A549 (cell line): ENCODE data around the gene HRH4. TPM values are rescaled to one million over a fixed set of nuclear protein-coding genes. Genes with fewer than 3 reads are reported as not detected.

Source experiments
- ATAC-seq, 2 experiments: fragments of 200-7000 bp in 1 of 2; fragments of >200 bp in 1 of 2; cut with Nextera tagmentation in 1 of 2; cut with Tn5 transposase in 1 of 2; 3 replicates each; pipeline versions ENCODE4 v1.8.0 to v1.9.1; 2018 to 2020; ENCODE audit warnings: mild to moderate bottlenecking in 1 of 2, moderate library complexity in 1 of 2
- CTCF ChIA-PET: fragments of 300-600 bp; sonication (Branson Sonifier 250); formaldehyde crosslinking; extraction: SDS; loops from one replicate; lab custom pipeline; 2021; ENCODE audit warnings: antibody characterized with exemption, inconsistent platforms; lab: Yijun Ruan, JAX
- POLR2A ChIA-PET: fragments of 350-600 bp; formaldehyde crosslinking; extraction: SDS; loops from one replicate; lab custom pipeline; 2021; ENCODE audit warnings: antibody characterized with exemption, inconsistent platforms; lab: Yijun Ruan, JAX
- DNase-seq, 2 experiments: peaks; one replicate each; pipeline versions ENCODE4 v3.0.0 to v3.0.0-alpha.2; 2011 to 2016; ENCODE audit warnings: low read depth in 1 of 2, low spot score in 1 of 2
- FAIRE-seq: peaks from 2 replicates; lab custom pipeline; 2011; peaks lifted over from hg19 to GRCh38; lab: Jason Lieb, UNC
- H3K27ac ChIP-seq, 2 experiments: fragments of >200 bp; sonication (Bioruptor Twin); formaldehyde crosslinking; 3 replicates each; pipeline ENCODE4 v1.5.1; 2016 to 2017
- H3K4me1 ChIP-seq: fragments of >200 bp; sonication (Bioruptor Twin); formaldehyde crosslinking; 3 replicates; pipeline ENCODE4 v1.6.1; 2016
- H3K4me2 ChIP-seq: fragments of >200 bp; sonication (Bioruptor Twin); formaldehyde crosslinking; 3 replicates; pipeline ENCODE4 v1.6.1; 2016
- H3K4me3 ChIP-seq: fragments of >200 bp; sonication (Bioruptor Twin); formaldehyde crosslinking; 3 replicates; pipeline ENCODE4 v1.5.1; 2016
- H3K9me3 ChIP-seq: fragments of >200 bp; sonication (Bioruptor Twin); formaldehyde crosslinking; 3 replicates; pipeline ENCODE4 v1.6.1; 2016
- CBX2 ChIP-seq: fragments of 200-600 bp; sonication (generic); IDR thresholded peaks from 2 replicates; pipeline ENCODE4 v1.6.1; 2016; ENCODE audit warnings: low read depth, mild to moderate bottlenecking, borderline replicate concordance
- CBX8 ChIP-seq: fragments of 200-600 bp; sonication (generic); IDR thresholded peaks from 2 replicates; pipeline ENCODE4 v1.6.1; 2016
- CHD4 ChIP-seq: fragments of 200-600 bp; sonication (generic); IDR thresholded peaks from 2 replicates; pipeline ENCODE4 v1.6.1; 2016; ENCODE audit warnings: antibody characterized with exemption, mild to moderate bottlenecking, borderline replicate concordance
- EHMT2 ChIP-seq: fragments of 200-600 bp; sonication (generic); IDR thresholded peaks from 2 replicates; pipeline ENCODE4 v1.6.1; 2016; ENCODE audit warnings: antibody characterized with exemption, low read depth, mild to moderate bottlenecking, moderate library complexity
- ELK1 ChIP-seq: fragments of 150-350 bp; IDR thresholded peaks from 2 replicates; pipeline ENCODE4 v1.6.1; 2014; ENCODE audit warnings: low read depth, mild to moderate bottlenecking, low read length
- FOSB ChIP-seq: fragments of 250-450 bp; sonication (Bioruptor Pico); IDR thresholded peaks from 2 replicates; pipeline ENCODE4 v1.5.0; 2020; ENCODE audit warnings: mild to moderate bottlenecking, moderate library complexity
- FOXS1 ChIP-seq: fragments of 250-450 bp; sonication (Bioruptor Pico); IDR thresholded peaks from 2 replicates; pipeline ENCODE4 v1.5.0; 2020; ENCODE audit warnings: mild to moderate bottlenecking, moderate library complexity
- GATA3 ChIP-seq: IDR thresholded peaks from 2 replicates; pipeline ENCODE4 v1.6.1; 2012; ENCODE audit warnings: borderline replicate concordance
- HDAC2 ChIP-seq: fragments of 200-600 bp; sonication (generic); IDR thresholded peaks from 2 replicates; pipeline ENCODE4 v1.6.1; 2016
- HOXA7 ChIP-seq: fragments of 250-450 bp; sonication (Bioruptor Pico); IDR thresholded peaks from 2 replicates; pipeline ENCODE4 v1.5.0; 2020; ENCODE audit warnings: mild to moderate bottlenecking, moderate library complexity
- HOXB13 ChIP-seq: fragments of 250-450 bp; sonication (Bioruptor Pico); IDR thresholded peaks from 2 replicates; pipeline ENCODE4 v1.5.0; 2020; ENCODE audit warnings: low read depth, mild to moderate bottlenecking, moderate library complexity
- MYC ChIP-seq: IDR thresholded peaks from 2 replicates; pipeline ENCODE4 v1.6.1; 2012; ENCODE audit warnings: mild to moderate bottlenecking, inconsistent platforms, low read length, improper control_type of control experiment, borderline replicate concordance
- NR3C1 ChIP-seq: fragments of >200 bp; sonication (Bioruptor Twin); formaldehyde crosslinking; IDR thresholded peaks from 3 replicates; pipeline ENCODE4 v1.6.1; 2017
- POLR2AphosphoS2 ChIP-seq: conservative IDR thresholded peaks from 2 replicates; pipeline ENCODE4 v1.6.1; 2012; ENCODE audit warnings: low read length, improper control_type of control experiment, inconsistent platforms
- RAD21 ChIP-seq, 2 experiments: fragments of >200 bp in 1 of 2; sonication (Bioruptor Twin) in 1 of 2; formaldehyde crosslinking in 1 of 2; IDR thresholded peaks in 1 of 2; conservative IDR thresholded peaks in 1 of 2; 2 replicates in 1 of 2; 3 replicates in 1 of 2; pipeline ENCODE4 v1.6.1; 2012 to 2018; ENCODE audit warnings: inconsistent platforms in 1 of 2
- RCOR1 ChIP-seq: fragments of 150-350 bp; IDR thresholded peaks from 2 replicates; pipeline ENCODE4 v1.6.1; 2014; ENCODE audit warnings: antibody characterized with exemption, low read length, low read depth
- USF2 ChIP-seq: fragments of 450-650 bp; IDR thresholded peaks from 2 replicates; pipeline ENCODE4 v1.6.1; 2014; ENCODE audit warnings: antibody characterized with exemption
- ZSCAN20 ChIP-seq: fragments of 250-450 bp; sonication (Bioruptor Pico); IDR thresholded peaks from 2 replicates; pipeline ENCODE4 v1.8.0; 2022; ENCODE audit warnings: mild to moderate bottlenecking, moderate library complexity
- WGBS: methylation state at CpG from one replicate; pipeline ENCODE4 v1.1.6; 2017; ENCODE audit errors: missing lambda C conversion rate; 5-methylcytosine and 5-hydroxymethylcytosine counted together
- polyA plus RNA-seq, 4 experiments: library from polyadenylated mRNA; depleted of rRNA in 3 of 4; stranded (reverse); fragments of >200 nt; fragmentation: RNase III in 1 of 4; extraction: RNeasy Plus Mini Kit Qiagen cat#74134 plus additional on column Dnase treatment in 1 of 4; gene quantifications; 2 replicates in 3 of 4; 3 replicates in 1 of 4; pipeline ENCODE4 v1.2.3, GENCODE V29; 2011 to 2017
- TF ChIP-seq, protein P1 (sequence below): fragments of >200 bp; sonication (Bioruptor Twin); formaldehyde crosslinking; IDR thresholded peaks from 2 replicates; pipeline ENCODE4 v1.6.1; 2016
- TF ChIP-seq, protein P2 (sequence below): fragments of 250-450 bp; sonication (Bioruptor Pico); IDR thresholded peaks from 2 replicates; pipeline ENCODE4 v1.5.0; 2021; ENCODE audit warnings: mild to moderate bottlenecking, moderate library complexity, borderline replicate concordance
- TF ChIP-seq, protein P3 (sequence below): IDR thresholded peaks from 2 replicates; pipeline ENCODE4 v1.6.1; 2012
- TF ChIP-seq, protein P4 (sequence below): fragments of 250-450 bp; sonication (Bioruptor Pico); IDR thresholded peaks from 2 replicates; pipeline ENCODE4 v1.5.0; 2020; ENCODE audit warnings: low read depth, mild to moderate bottlenecking, moderate library complexity
- TF ChIP-seq, protein P5 (sequence below): fragments of 200-600 bp; sonication (generic); IDR thresholded peaks from 2 replicates; pipeline ENCODE4 v1.6.1; 2016; ENCODE audit warnings: antibody characterized with exemption, mild to moderate bottlenecking, moderate library complexity

Gene HRH4
- polyA plus RNA-seq, 2 of the 4 experiments (the other 2 are of a cell fraction) = 0.04 to 0.08 TPM

GRCh38 chr18:24429188-24429587, 31.2 kb upstream of the HRH4 start:
- 92% methylated on average over 4 of the region's 4 CpGs for WGBS

GRCh38 chr18:24432618-24433017, 27.8 kb upstream of the HRH4 start:
- Histone ChIP-seq H3K27ac (no peak overlapping the region), H3K9me3 (no peaks in the 10 kb centered on the region), H3K4me3 (no peak overlapping the region), H3K4me1 (peaks cover 10% of the 10 kb centered on the region; the same call in 1 of the 3 replicates), H3K4me2 (no peak overlapping the region)
- CTCF ChIA-PET = no interaction called here
- FAIRE-seq (no peak), DNase-seq (no peak), ATAC-seq (no peak)
- 92% methylated on average over 3 of the region's 3 CpGs for WGBS
- no peak for TF ChIP-seq CHD4
- TF ChIP-seq, protein P1, sequence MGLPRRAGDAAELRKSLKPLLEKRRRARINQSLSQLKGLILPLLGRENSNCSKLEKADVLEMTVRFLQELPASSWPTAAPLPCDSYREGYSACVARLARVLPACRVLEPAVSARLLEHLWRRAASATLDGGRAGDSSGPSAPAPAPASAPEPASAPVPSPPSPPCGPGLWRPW = no peak
- TF ChIP-seq RAD21 (conservative IDR thresholded peaks at IDR 0.05 in 1 of 2, IDR thresholded peaks at IDR 0.05 in 1 of 2) = no peak
- no peak for TF ChIP-seq HOXA7 (CRISPR knock-in tag)
- TF ChIP-seq CBX2 = no peak
- no peak for TF ChIP-seq EHMT2
- no peak for TF ChIP-seq HDAC2
- no peak for TF ChIP-seq MYC
- TF ChIP-seq ELK1 = no peak
- POLR2A ChIA-PET = no interaction called here

More at GRCh38 chr18:24429188-24429587, 31.2 kb upstream of the HRH4 start:
- Histone ChIP-seq H3K27ac (no peak overlapping the region), H3K9me3 (no peaks in the 10 kb centered on the region), H3K4me3 (no peak overlapping the region), H3K4me1 (peaks cover 10% of the 10 kb centered on the region; the same call in 1 of the 3 replicates), H3K4me2 (no peak overlapping the region)
- FAIRE-seq (no peak), ATAC-seq (no peak), DNase-seq (no peak)
- CTCF ChIA-PET = no interaction called here
- TF ChIP-seq FOXS1 (CRISPR knock-in tag) (no peak), GATA3 (no peak), POLR2AphosphoS2 (no peak), RCOR1 (no peak), HDAC2 (no peak), USF2 (no peak), CBX8 (no peak), ZSCAN20 (CRISPR knock-in tag) (no peak), EHMT2 (no peak), HOXB13 (no peak), NR3C1 (no peak), FOSB (CRISPR knock-in tag) (no peak)
- TF ChIP-seq, protein P2, sequence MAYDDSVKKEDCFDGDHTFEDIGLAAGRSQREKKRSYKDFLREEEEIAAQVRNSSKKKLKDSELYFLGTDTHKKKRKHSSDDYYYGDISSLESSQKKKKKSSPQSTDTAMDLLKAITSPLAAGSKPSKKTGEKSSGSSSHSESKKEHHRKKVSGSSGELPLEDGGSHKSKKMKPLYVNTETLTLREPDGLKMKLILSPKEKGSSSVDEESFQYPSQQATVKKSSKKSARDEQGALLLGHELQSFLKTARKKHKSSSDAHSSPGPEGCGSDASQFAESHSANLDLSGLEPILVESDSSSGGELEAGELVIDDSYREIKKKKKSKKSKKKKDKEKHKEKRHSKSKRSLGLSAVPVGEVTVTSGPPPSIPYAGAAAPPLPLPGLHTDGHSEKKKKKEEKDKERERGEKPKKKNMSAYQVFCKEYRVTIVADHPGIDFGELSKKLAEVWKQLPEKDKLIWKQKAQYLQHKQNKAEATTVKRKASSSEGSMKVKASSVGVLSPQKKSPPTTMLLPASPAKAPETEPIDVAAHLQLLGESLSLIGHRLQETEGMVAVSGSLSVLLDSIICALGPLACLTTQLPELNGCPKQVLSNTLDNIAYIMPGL (CRISPR knock-in tag) = no peak
- TF ChIP-seq, protein P3, sequence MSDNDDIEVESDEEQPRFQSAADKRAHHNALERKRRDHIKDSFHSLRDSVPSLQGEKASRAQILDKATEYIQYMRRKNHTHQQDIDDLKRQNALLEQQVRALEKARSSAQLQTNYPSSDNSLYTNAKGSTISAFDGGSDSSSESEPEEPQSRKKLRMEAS = no peak
- TF ChIP-seq, protein P4, sequence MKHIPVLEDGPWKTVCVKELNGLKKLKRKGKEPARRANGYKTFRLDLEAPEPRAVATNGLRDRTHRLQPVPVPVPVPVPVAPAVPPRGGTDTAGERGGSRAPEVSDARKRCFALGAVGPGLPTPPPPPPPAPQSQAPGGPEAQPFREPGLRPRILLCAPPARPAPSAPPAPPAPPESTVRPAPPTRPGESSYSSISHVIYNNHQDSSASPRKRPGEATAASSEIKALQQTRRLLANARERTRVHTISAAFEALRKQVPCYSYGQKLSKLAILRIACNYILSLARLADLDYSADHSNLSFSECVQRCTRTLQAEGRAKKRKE = no peak
- TF ChIP-seq, protein P5, sequence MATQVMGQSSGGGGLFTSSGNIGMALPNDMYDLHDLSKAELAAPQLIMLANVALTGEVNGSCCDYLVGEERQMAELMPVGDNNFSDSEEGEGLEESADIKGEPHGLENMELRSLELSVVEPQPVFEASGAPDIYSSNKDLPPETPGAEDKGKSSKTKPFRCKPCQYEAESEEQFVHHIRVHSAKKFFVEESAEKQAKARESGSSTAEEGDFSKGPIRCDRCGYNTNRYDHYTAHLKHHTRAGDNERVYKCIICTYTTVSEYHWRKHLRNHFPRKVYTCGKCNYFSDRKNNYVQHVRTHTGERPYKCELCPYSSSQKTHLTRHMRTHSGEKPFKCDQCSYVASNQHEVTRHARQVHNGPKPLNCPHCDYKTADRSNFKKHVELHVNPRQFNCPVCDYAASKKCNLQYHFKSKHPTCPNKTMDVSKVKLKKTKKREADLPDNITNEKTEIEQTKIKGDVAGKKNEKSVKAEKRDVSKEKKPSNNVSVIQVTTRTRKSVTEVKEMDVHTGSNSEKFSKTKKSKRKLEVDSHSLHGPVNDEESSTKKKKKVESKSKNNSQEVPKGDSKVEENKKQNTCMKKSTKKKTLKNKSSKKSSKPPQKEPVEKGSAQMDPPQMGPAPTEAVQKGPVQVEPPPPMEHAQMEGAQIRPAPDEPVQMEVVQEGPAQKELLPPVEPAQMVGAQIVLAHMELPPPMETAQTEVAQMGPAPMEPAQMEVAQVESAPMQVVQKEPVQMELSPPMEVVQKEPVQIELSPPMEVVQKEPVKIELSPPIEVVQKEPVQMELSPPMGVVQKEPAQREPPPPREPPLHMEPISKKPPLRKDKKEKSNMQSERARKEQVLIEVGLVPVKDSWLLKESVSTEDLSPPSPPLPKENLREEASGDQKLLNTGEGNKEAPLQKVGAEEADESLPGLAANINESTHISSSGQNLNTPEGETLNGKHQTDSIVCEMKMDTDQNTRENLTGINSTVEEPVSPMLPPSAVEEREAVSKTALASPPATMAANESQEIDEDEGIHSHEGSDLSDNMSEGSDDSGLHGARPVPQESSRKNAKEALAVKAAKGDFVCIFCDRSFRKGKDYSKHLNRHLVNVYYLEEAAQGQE = no peak
- POLR2A ChIA-PET = no interaction called here
